ENCODE results near the gene IDUA. TPM values are rescaled to one million over a fixed set of nuclear protein-coding genes. Genes with fewer than 3 reads are reported as not detected.
A peak's percentile ranks its signal among the peaks of the same experiment; 100 is the strongest.

The IDUA gene
- total and polyA plus RNA-seq, 7 donors, result 1.2 to 15.2 (median 7.3) TPM

GRCh38 chr4:1031956-1032795, 45.3 kb downstream of the IDUA start:
- DNase-seq, result no peak
- Histone ChIP-seq H3K27ac (no peak overlapping the region), H3K27me3 (peaks cover 0 to 68% (median 51%) of the 10 kb centered on the region in 3 donors), H3K9me3 (no peaks in the 10 kb centered on the region), H3K4me3 (no peak overlapping the region), H3K36me3 (no peaks in the 10 kb centered on the region), H3K4me1 (peaks cover 0 to 12% (median 11%) of the 10 kb centered on the region in 4 donors)
- TF ChIP-seq POLR2AphosphoS5 (IDR thresholded peaks at IDR 0.05) (no peak), POLR2A (IDR thresholded peaks at IDR 0.05) (no peak), EP300 (IDR thresholded peaks at IDR 0.05) (no peak)
- TF ChIP-seq, protein P1, sequence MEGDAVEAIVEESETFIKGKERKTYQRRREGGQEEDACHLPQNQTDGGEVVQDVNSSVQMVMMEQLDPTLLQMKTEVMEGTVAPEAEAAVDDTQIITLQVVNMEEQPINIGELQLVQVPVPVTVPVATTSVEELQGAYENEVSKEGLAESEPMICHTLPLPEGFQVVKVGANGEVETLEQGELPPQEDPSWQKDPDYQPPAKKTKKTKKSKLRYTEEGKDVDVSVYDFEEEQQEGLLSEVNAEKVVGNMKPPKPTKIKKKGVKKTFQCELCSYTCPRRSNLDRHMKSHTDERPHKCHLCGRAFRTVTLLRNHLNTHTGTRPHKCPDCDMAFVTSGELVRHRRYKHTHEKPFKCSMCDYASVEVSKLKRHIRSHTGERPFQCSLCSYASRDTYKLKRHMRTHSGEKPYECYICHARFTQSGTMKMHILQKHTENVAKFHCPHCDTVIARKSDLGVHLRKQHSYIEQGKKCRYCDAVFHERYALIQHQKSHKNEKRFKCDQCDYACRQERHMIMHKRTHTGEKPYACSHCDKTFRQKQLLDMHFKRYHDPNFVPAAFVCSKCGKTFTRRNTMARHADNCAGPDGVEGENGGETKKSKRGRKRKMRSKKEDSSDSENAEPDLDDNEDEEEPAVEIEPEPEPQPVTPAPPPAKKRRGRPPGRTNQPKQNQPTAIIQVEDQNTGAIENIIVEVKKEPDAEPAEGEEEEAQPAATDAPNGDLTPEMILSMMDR (IDR thresholded peaks at IDR 0.05), result no peak
- intact Hi-C loops (cut with DNase I), result no loop called here
- WGBS, 2 donors, result 33 to 58% methylated on average over 37 of the region's 37 CpGs

DNA sequence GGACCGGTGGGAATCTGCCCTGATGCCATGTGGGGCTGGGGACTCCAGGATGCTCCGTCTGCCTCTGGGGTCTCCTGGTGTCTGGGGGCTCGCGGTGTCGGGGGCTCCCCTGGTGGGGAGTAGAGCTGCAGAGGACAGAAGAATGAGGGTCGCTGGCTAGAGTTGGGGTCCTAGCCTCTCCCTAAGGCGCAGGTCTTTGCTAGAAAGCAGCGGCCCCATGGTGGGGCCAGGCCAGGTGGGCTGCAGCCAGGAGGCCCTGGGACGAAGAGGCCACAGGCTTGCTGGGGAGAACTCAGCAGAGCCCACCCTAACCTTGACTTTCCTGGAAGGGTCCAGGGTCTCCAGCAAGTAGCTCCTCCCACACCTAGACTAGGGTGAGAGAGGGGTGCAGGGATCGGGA, 46.0 kb downstream of the IDUA start:
- Histone ChIP-seq H3K4me1 (peaks cover 0 to 12% (median 11%) of the 10 kb centered on the region in 4 donors), H3K4me3 (no peak overlapping the region), H3K27ac (no peak overlapping the region), H3K27me3 (peaks cover 0 to 62% (median 50%) of the 10 kb centered on the region in 3 donors), H3K9me3 (no peaks in the 10 kb centered on the region), H3K36me3 (no peaks in the 10 kb centered on the region)
- no peak for TF ChIP-seq POLR2AphosphoS5 (IDR thresholded peaks at IDR 0.05)
- TF ChIP-seq, protein P1 (IDR thresholded peaks at IDR 0.05), result no peak
- no peak for TF ChIP-seq POLR2A (IDR thresholded peaks at IDR 0.05)
- no peak for TF ChIP-seq EP300 (IDR thresholded peaks at IDR 0.05)
- no peak for DNase-seq
- 52 to 83% methylated on average over 10 of the region's 10 CpGs for WGBS, 2 donors
- intact Hi-C loops (cut with DNase I), result no loop called here

- WGBS, 2 donors, result 22 to 63% methylated on average over 35 of the region's 35 CpGs
- DNase-seq, result no peak
- intact Hi-C loops (cut with DNase I), result no loop called here
- TF ChIP-seq EP300 (IDR thresholded peaks at IDR 0.05), result no peak
- no peak for TF ChIP-seq POLR2A (IDR thresholded peaks at IDR 0.05)
- TF ChIP-seq POLR2AphosphoS5 (IDR thresholded peaks at IDR 0.05), result no peak
- TF ChIP-seq, protein P1 (IDR thresholded peaks at IDR 0.05), result no peak
- Histone ChIP-seq H3K4me1 (peaks cover 0 to 12% (median 11%) of the 10 kb centered on the region in 4 donors), H3K27me3 (peaks cover 0 to 58% (median 39%) of the 10 kb centered on the region in 3 donors), H3K9me3 (no peaks in the 10 kb centered on the region), H3K36me3 (no peaks in the 10 kb centered on the region), H3K4me3 (peak overlapping the region in 3 of 4 donors; percentile 19 to 25 (median 21)), H3K27ac (peak overlapping the region in 3 of 4 donors; percentile 8 to 67 (median 21))
Observed at GRCh38 chr4:1033840-1034551, 47.2 kb downstream of the IDUA start.

DNA sequence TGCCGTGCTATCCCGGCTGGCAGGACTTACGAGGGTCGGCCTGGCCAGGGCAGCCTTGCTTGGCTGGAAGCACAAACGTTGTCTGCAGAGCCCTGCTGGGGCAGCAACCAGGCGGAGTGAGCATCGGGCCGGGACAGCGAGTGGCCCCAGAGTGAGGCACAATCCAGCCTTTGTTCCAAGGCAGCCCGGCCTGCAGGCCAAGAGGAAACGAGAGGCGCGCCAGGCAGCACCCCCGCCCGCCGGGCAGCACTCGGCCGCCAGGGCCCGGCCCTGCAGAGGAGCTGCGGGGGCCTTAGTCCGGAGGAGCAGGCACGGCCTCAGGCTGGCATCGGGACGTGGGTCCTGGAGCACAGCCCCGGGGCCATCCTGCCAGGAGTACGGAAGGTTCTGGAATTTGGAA, 48.7 kb downstream of the IDUA start:
- no peak for TF ChIP-seq POLR2A (IDR thresholded peaks at IDR 0.05)
- no peak for TF ChIP-seq POLR2AphosphoS5 (IDR thresholded peaks at IDR 0.05)
- no peak for TF ChIP-seq EP300 (IDR thresholded peaks at IDR 0.05)
- TF ChIP-seq, protein P1 (IDR thresholded peaks at IDR 0.05), result no peak
- H3K4me1 ChIP-seq, result peaks cover 0 to 20% (median 15%) of the 10 kb centered on the region in 4 donors
- no peak overlapping the region for H3K27ac ChIP-seq
- H3K4me3 ChIP-seq, result no peak overlapping the region
- intact Hi-C loops (cut with DNase I), result no loop called here
- DNase-seq, result no peak
- H3K9me3 ChIP-seq, result no peaks in the 10 kb centered on the region
- 19 to 67% methylated on average over 26 of the region's 26 CpGs for WGBS, 2 donors
- H3K27me3 ChIP-seq, result peaks cover 0 to 57% (median 25%) of the 10 kb centered on the region in 3 donors
- H3K36me3 ChIP-seq, result no peaks in the 10 kb centered on the region
